ENCODE measurements around the gene DAAM2.

DAAM2 gene

DNA sequence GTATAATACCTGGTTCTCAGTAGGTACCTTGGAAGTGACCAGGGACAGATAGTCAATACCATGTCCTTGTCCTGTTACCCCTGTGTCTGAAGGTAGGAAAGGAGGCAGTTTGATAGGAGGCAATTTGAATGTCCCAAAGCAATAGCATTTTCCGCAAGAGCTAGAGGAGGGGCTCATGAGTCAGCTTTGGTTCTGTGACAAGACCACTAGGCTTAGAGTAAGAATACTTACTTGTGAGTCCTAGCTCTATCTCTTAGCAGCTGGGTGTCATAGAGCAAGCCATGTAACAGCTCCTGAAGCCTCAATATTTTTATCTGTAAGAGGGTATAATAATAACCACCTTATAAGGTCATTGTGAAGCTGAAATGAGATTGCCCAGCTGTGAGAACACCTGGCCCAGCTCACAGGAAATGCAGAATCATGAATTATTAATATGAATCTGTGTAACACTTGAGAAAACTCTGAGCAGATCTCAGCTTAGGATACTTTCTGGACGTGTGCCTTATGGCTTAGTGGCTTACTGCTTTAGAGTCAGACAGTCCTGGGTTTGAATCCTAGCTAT, 58.6 kb downstream of the DAAM2 start:
- no peak for DNase-seq

DNA sequence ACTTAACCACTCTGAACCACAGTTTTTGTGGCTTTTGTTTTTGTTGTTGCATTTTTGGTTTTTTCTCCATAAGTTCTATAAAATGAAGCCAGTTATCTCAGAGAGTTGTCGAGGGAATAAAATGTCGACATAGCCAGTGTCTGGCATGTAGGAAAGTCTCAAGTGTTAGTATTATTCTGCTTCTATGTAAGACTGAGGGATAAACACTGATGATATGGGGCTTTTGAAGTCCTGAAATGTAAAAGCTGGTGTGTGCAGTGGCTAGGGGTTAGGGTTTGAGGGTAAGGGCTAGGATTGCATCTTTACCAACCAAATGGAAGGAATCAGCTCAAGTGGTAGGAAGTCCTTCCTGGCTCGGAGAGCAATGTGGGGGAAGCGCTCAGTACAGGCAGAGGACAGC, 59.2 kb downstream of the DAAM2 start:
- DNase-seq, result no peak

DNA sequence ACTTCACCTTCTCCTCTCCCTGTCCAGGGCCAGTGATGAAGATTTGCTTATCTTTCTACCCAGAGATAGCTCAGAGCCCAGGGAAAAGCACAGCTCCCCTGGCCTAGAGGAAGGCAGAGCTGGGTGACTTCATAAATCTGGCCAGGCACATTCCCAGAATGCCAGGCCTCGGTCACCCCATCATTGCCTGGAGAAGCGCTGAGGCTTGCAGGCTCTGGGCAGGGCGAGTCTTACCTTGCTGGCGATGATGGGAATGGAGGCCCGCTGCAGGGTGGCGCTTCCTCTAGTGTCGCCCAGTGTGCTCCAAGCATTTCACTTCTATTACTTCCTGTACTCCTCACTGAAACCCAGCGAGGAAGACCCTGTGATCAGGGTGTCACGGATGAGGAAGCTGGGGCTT, 60.1 kb downstream of the DAAM2 start:
- DNase-seq, result no peak

DNA sequence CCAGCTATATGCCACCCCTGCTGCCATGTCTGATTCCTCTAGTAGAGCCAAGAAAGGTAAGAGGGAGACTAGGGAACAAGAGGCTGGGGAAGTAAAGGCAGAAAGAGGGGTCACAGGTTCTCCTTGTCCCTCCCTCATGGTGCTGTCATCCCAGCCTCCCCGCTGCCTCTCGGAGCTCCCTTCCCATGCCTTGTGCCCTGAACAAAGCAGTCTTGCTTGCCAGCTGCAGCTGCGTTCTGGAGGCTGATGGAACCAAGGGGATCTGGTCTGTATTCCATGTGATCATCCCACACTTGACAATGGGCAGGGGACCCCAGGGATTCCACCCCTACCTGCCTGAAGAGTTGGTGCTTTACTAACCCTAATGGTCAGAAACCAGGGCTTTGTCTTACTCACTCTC, 61.4 kb downstream of the DAAM2 start:
- no peak for DNase-seq

DNA sequence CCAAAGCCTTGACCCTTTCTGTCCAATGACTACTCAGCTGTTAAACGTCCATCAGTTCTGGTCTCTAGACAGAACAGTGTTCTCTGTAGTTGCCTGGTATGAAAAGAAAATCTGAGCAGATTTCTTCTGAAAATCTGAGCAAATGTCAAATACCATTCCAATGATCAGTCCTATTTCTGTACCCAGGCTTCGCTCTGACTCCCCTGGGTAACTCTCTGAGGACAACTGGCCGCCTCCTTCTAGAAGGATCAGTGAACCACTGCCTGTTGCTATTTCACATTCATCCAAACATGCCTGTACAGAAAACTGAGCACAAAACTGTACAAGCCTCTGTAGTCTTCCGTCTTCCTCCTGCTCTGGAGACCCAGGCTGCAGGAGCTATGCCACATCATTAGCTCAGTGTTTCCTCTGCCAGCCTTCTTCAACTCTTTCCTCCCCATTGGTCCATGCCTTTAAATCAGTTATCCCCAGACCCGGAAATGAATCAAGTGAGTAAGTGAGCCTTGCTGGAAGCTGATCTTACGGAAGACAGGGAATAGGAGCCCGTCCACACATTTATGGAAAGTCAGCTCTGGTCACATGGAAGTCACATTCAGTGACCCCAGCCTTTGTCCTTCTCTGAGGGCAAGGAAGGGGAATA, 63.3 kb downstream of the DAAM2 start:
- DNase-seq, result no peak

DNA sequence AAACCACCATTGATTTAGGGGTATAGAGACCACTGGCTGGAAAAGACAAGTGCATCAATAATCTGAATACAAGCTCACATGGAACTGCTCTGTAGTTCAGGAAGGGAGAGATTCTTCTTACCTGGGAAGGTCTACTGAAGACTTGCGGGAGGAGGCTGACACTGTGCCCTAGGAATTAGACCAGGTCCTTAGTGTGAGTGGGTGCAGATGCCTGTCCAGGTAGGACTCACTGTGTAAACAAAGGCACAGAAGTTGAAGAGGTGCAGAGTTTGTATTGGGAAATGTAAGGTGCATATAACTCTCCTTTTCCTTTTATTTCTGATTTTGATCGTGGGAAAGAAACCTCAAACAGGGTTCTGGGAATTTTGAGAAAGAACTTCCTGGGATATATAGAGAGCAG, 66.8 kb downstream of the DAAM2 start:
- DNase-seq, result no peak

DNA sequence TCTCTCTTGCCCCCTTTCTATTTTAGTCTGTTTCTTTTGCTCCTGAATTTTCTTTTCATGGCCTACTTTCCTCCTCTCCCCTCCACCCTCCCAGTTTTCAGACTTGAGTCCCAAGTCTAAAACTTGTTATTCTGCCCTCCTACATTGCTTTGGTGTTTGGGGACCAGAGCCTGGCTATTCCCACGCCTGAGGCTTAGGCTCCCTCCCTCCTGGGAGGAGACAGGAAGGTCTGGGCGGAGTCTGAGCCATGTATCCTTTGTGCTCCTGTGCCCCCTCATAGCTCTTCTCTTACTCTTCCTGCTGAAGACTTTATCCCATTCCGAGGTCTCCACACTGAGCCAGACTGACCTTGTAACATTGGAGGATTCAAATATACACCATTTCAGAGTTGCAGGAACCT, 69.5 kb downstream of the DAAM2 start:
- no peak for DNase-seq

DNA sequence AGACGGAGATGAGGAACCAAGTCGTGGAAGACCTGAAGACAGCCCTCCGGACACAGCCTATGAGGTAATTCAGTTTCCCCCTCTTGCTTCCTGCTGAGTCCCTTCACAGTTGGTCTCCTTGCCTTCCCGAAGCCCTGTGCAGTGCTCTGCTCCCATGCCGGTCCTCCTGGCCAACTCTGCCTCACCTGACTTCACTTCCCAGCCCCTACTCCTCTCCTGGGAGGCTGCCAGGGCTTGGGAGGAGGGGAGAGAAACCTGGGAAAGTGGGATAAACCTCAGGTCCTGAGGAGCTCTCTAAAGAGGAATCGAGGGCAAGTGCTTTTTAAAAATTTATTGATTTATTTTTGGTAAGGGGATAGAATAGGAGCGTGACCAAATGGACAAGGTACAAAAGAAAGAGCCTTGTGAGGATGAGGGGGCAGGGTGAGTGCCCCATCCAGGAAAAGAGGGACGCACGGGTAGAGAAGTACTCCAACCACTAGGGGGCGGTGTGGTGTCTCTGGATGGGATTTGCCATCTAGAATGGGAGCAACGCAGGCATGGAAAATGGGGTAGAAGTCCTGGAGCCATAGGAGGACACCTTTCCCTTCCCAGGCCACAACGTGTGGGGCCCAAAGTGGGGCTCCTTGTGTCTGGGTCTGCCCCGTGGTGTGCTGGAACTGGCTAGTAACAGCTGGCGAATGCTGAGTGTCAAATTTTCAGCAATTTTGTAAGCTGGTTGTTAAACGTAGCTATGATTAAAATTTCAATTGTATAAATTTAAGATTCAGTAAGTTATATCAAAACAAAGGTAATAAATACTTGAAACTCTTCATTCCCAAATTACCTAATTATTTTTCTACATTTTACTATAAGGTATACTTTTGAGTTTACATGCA, 73.1 kb downstream of the DAAM2 start:
- DNase-seq, result peak; percentile 54

DNA sequence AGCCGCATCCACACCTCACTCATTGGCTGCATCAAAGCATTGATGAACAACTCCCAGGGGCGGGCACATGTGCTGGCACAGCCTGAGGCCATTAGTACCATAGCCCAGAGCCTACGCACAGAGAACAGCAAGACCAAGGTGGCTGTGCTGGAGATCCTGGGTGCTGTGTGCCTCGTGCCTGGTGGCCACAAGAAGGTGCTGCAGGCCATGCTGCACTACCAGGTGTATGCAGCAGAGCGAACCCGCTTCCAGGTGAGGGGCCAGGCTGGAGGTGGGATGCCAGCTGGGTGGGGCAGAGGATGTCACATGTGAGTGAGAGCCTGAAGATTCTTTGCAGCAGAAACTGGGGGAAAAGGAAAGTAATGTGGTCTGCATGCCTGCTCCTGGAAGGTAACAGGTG, 75.4 kb downstream of the DAAM2 start:
- no peak for DNase-seq

DNA sequence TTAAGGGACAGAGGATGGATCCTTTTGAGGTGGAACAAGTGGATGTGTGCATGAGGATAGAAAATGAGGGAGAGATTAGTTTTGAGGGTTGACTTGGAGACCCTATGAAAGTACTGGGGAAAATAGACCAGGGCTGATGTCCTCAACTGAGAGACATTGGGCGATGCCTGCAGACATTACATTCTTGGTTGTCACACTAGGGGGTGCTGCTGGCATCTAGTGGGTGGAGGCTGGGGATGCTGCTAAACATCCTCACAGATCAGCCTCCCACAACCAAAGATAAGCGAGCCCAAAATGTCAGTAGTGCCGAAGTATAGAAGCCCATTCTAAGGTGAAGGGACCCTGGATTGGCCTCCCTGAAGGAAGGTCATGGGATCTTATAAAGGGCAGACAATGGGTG, 78.8 kb downstream of the DAAM2 start:
- no peak for DNase-seq

DNA sequence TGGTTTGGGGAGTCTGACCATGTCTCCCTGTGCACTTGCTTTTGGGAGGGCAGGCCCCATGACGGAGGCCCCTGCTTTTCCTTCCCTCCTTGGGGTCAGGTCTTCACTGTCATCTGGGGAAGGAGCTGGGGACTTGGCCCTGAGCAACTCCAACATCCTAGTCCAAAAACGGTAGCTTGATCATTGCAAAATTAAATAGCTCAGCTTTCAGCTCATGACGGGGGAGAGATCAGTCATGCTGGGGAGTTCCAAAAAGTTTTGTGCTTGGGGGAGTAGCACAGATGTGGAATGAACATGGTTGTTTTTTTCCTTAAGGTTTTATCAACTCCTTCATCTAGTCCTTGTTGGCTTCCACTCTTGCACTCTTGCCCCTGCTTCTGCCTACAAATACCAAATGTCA, 81.3 kb downstream of the DAAM2 start:
- no peak for DNase-seq

DNA sequence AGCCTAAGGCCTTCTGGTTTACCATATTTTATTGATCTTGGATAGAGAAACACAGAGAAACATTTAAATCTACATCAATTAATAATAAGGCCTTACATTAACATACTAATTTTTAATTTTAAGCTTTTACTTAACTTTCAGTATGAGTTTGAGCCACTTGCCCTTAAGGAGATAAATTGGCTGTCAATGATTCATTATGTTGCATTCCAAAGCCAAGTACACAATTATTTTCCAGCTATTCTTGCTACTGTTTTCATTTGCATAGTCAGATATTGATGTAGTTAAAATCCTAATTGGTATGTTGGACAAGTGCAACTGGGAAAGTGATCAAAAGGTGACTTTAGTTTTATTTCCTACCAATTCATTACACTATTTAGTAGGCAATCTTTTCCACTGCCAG, 83.9 kb downstream of the DAAM2 start:
- no peak for DNase-seq

DNA sequence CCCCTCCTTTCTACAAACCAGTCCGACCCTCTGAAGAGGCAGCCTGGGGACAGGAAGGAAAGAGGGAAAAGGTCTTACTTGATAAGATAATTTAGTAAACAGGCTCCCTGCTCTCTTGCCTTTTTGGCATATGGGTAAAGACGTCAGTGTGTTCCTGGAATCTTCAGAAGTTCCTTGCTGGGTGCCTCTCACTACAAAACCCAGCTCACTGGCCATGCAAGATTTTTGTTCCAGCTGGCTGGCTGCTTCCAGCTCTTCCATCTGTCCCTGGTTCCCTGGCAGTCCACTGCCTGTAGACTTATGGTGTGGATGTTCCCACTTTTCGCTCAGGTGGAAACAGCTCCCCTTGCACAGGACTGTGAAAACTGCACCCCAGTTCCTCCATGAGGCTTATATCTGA, 84.7 kb downstream of the DAAM2 start:
- DNase-seq, result no peak

DNA sequence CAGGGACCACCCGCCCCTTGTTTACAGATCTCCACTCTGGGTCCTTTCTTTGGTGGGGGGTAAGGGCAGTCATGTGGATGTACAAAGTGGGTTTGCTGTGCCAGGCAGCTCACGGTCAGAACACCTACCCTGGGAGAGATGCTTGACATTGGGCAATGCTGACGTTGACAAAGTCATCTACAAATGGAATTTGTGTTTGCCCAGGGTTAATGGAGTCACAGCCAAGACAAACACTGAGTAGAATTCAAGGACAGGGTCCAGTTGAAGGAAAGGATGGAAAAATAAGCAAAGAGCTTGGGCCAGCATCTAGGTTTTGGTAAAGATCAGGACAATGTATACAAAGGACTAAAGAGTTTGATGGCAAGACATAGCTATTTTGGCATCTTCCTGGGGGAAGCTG, 87.4 kb downstream of the DAAM2 start:
- DNase-seq, result no peak

DNA sequence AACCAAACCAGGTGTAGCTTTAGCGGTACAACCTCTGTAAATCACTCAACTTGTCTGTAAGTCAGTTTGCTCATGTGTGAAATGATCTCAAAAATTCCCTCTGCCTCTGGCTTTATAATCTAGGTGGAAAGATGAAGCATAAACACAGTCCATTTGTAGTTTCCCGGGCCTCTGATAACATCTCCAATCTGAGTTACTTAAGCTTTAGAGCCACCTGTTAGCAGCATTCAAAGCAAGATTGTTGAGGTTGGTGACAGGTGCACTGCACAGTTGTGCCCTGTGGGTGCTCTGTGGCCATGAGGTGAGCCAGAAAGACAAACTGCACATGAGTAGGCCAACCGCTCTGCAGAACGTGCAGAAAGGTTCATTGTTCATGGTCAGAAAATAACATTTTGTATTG, 88.4 kb downstream of the DAAM2 start:
- no peak for DNase-seq

DNA sequence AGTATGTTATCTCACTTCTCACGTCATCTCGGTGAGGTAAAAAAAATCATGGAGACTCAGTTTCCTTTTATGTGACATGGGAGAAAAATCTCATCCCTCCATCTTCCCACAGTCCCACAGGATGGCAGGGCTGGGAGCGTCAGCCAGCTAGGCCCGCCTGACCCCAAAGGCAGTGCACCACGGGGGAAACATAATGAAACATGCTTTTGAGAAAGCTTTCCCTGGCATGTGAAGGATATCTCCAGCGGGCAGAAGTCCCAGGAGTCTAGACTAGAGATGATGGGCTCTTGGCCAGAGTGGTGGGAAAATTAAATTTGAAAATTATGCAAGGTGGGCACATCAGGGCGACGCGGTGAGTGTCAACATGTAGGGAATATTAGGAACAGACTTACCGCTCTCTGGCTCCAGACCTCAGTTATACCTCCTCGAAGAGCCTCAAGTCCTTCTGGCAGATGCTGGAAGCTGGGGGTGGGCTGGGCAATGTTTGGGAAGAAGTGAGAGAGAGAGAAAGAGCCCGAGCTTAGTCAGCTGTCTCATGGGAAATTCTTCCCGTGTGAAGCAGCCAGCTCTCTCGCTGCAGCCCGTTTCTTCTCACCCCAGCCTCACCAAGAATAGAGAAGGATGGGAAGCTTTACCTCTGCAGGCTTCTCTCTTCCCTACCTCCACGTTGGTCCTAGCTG, 89.8 kb downstream of the DAAM2 start:
- no peak for DNase-seq

DNA sequence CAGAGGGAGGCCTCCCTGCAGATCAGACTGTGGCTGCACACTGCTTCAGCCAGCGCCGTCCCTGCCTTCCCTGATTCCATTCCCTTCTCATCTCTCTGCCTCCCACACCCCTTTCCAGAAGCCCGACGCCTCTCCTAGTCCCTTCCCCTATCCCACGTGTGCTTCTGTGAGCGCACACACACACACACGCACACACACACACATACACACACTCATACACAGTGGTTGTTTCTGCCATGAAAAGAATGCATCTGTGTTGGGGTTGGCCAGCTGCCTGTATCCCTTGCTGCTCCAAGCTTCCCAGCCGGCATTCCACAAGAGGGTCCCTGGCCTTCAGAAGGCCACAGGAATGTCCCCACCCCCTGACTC, 90.3 kb downstream of the DAAM2 start:
- DNase-seq, result no peak

DNA sequence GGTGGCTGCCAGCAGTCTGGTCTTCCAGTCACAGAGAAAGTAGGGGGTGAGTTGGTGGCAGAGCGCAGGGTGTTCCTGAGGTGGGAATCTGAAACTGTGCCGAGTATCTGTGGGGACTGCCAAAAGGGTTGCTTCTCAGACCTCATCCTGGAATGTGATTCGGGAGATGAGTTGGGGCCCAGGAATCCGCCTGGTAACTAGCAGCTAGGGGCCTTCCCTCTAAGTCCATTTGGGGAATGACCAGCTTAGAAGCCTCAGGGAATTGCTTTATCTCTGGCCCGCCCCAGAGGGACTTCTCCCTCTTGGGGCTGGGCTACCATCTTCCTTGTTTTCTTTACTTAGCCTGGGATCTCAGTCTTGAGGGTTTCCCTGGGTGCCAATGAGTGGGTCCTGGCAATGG, 92.5 kb downstream of the DAAM2 start:
- DNase-seq, result no peak

DNA sequence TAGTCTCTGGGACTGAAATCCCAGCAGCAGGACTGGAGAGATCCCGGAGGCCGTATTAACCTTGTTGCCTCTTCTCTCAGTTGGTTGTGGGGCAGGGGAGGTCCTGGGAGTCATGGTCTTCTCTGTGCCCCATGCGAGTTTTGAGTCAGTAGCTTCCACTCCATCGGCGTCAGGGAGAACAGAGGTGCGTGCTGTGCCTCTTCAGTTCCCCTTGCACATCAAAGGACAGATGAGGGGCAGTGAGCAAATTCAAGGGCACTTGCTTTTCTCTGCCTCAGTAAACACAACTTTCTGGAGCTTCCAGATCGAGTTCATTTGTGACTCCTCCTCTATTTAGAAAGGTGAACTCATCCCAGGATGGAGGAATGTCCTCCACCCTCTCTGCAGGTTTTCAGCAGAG, 93.5 kb downstream of the DAAM2 start:
- DNase-seq, result no peak

DNA sequence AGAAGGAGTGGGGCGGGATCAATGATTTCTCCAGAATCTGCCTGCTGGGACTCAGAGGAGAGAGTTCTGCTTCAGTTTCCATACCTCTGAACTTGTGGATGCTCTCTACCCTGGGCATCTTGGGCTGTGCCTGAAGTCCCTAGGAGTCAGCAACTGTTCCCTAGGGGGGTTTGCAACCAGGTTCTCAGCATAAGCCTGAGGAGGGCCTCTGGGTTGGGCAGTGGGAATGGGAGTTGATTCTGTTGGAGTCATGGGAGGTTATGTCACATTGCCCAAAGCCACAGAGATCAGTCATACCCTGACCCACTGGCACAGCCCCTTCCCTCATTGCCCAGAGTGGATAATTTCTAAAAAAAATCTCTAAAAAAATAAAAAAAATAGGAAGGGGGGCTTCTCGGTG, 94.7 kb downstream of the DAAM2 start:
- no peak for DNase-seq

DNA sequence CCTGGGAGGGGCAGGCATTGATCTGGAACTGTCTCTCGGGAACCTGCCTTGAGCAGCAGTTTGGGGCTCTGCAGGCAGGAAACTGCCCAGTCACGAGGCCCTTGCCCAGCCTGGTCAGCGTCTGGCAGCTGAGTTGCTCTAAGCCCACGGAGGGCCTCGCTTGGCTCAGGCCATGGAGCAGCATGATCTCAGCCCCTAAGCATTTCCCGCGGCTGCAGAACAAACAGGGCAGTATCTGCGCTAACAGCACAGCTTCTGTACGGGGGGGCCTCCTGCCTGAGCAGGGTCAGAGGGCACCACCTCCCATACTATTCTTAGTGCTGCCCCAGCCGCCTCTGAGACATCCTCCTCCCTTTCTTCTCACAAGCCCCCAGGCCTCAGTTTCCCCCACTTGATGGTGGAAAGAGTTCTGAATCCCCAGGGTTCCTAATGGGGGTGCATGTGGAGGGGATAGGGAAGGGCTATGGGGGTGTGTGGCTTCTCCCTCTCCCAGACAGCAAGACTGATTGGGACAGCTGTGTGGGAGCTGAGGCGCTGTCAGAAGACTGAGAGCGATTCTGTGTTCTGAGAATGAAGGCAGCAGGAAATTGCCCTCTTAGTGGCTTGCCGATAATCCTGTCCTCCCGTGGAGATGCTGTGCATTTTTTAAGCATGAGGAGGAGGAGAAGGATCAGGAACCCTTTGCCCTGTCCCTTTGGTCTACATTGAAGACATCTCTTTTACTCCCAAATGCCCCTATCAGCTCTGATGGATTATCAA, 95.7 kb downstream of the DAAM2 start:
- DNase-seq, result no peak

DNA sequence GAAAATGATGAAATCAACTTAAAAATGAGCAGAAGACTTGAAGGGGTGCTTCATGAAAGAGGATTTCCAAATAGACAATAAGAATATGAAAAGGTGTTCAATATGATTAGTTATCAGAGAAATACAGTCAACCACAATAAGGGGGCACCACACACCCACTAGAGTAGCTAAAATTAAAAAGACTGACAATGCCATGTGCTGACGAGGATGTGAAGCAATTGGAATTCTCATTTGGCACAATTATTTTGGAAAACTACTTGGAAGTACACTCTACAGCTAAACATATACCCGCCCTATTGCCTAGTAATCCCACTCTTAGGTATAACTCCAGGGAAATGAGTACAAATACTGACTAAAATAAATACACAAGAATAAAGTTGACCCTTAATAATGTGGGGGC, 97.1 kb downstream of the DAAM2 start:
- no peak for DNase-seq

DNA sequence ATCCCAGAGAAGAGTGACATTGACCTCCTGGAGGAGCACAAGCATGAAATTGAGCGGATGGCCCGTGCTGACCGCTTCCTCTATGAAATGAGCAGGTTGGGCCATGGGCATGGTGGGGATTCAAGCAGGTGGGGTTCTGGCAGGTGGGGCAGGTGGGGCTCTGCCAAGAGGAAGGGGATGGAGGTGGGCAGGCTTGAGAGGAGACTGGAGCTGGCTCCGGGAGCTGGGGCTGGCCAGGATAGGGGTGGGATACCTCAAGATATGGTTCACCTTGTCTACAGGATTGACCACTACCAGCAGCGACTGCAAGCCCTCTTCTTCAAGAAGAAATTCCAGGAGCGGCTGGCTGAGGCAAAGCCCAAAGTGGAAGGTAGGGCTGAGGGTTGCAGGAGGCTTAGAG, 99.2 kb downstream of the DAAM2 start:
- DNase-seq, result no peak

Measured in activated CD4-positive, alpha-beta T cell treated with anti-CD3 and anti-CD28 coated beads, Interleukin-2, amount 50 U/mL, for 1 hour (primary cell).